Right lobe of liver (tissue), 6 donors: ENCODE data around the gene SETD6. TPM values are rescaled to one million over a fixed set of nuclear protein-coding genes. Genes with fewer than 3 reads are reported as not detected.

Experiments used
- ATAC-seq, 4 donors: fragments of 200-7000 bp; cut with Tn5 transposase; one replicate each; pipeline ENCODE4 v1.9.1; 2020; ENCODE audit warnings: mild to moderate bottlenecking in 4 of 4, moderate library complexity in 4 of 4
- DNase-seq, 3 donors: peaks; one replicate each; pipeline ENCODE4 v3.0.0-alpha.2; 2020
- H3K27ac ChIP-seq, 3 donors: fragments of 200-600 bp; one replicate each; pipeline ENCODE4 v1.8.0; 2022
- H3K27me3 ChIP-seq, 2 donors: fragments of 200-600 bp; one replicate each; pipeline ENCODE4 v1.8.0; 2022
- H3K36me3 ChIP-seq, 4 donors: fragments of 200-600 bp; sonication (generic) in 1 of 4; one replicate each; pipeline versions ENCODE4 v1.5.1 to v1.8.0; 2017 to 2022; ENCODE audit warnings: control low read depth in 1 of 4
- H3K4me1 ChIP-seq, 4 donors: fragments of 200-600 bp; sonication (generic) in 1 of 4; one replicate each; pipeline versions ENCODE4 v1.5.1 to v1.8.0; 2017 to 2022; ENCODE audit warnings: control low read depth in 1 of 4
- H3K4me3 ChIP-seq, 3 donors: fragments of 200-600 bp; one replicate each; pipeline ENCODE4 v1.8.0; 2022
- H3K9me3 ChIP-seq, 4 donors: fragments of 200-600 bp; sonication (generic) in 1 of 4; one replicate each; pipeline versions ENCODE4 v1.5.1 to v1.8.0; 2017 to 2022; ENCODE audit warnings: control low read depth in 1 of 4
- POLR2A ChIP-seq: fragments of 450-650 bp; IDR thresholded peaks from one replicate; pipeline ENCODE4 v1.6.1; 2017; ENCODE audit warnings: antibody characterized with exemption, mild to moderate bottlenecking
- WGBS: methylation state at CpG from one replicate; pipeline ENCODE4 v1.1.6; 2018; ENCODE audit warnings: low coverage, low lambda C conversion rate; ENCODE audit not compliant: insufficient coverage; ENCODE audit errors: missing lambda C conversion rate; 5-methylcytosine and 5-hydroxymethylcytosine counted together
- intact Hi-C, 2 donors: fragments of 100-400 bp; cut with DNase I; formaldehyde crosslinking; loops; one replicate each; pipeline versions ENCODE4 v1.11.2 to v1.14.1; 2022
- total RNA-seq, 6 experiments: library from RNA; depleted of rRNA in 2 of 6; stranded (reverse); fragments of >200 nt in 2 of 6; fragmentation: NEBNext Ultra II Directional in 3 of 6; extraction: Animal tissue kit (Norgen Biotek cat#: 25700) in 3 of 6; gene quantifications; one replicate each; pipeline versions ENCODE4 v1.1.0 to v1.2.4, GENCODE V29; 2016 to 2023
- TF ChIP-seq, protein P1 (sequence below), 4 donors: fragments of 200-600 bp in 3 of 4; fragments of 450-650 bp in 1 of 4; IDR thresholded peaks; one replicate each; pipeline versions ENCODE4 v1.5.1 to v1.8.0; 2016 to 2022; ENCODE audit warnings: antibody characterized with exemption in 4 of 4, mild to moderate bottlenecking in 2 of 4
- donor health status: DM: no; HTN: yes; CAD: no.
- donor health status: DM: no; HTN: no; CAD: no.
- donor health status: DM: no; HTN: no; CAD: no.
- donor health status: DM: no; HTN: yes; CAD: no.
- donor health status: DM: no; HTN: yes; CAD: no.

The SETD6 gene
- total RNA-seq, 6 experiments from 2014 or later: 6.8 to 14.5 (median 10.2) TPM

DNA sequence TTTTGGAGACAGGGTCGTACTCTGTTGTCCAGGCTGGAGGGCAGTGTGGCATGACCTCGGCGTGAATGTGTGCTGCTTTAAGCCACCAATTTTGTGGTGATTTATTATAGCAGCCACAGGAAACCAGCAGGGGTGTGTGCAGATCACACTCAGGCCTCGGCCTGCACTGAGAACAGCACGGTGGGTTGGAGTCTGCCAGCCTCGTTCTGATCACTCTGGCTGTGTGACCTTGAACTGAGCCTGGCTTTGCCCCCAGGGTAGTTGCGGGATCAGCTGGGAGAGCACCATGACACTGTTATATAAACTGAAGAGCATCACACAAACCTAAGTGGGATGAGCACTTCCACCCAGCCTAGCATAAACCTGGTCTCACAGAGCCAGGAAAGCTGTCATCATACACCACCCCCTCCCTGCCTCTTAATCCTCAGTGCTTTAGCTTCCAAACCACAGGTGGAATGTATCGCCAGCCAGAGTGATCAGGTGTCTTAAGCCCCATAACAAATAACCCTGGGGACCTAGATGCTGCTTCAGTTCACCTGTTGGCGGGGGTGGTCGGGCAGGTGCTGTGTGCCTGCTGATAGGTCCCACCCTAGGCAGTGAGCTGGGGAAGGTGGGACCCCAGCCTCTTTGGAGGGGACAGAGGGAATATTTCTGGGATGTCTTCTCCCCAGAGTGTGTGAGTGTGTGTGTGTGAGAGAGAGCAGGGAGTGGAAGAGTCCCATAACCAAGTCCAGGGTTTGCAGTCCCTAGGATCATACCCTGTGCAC lies 43.9 kb upstream of the SETD6 start:
- intact Hi-C loops: no loop called here
- TF ChIP-seq POLR2A: no peak
- TF ChIP-seq, protein P1, sequence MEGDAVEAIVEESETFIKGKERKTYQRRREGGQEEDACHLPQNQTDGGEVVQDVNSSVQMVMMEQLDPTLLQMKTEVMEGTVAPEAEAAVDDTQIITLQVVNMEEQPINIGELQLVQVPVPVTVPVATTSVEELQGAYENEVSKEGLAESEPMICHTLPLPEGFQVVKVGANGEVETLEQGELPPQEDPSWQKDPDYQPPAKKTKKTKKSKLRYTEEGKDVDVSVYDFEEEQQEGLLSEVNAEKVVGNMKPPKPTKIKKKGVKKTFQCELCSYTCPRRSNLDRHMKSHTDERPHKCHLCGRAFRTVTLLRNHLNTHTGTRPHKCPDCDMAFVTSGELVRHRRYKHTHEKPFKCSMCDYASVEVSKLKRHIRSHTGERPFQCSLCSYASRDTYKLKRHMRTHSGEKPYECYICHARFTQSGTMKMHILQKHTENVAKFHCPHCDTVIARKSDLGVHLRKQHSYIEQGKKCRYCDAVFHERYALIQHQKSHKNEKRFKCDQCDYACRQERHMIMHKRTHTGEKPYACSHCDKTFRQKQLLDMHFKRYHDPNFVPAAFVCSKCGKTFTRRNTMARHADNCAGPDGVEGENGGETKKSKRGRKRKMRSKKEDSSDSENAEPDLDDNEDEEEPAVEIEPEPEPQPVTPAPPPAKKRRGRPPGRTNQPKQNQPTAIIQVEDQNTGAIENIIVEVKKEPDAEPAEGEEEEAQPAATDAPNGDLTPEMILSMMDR (IDR thresholded peaks at IDR 0.05): no peak
- 31% methylated on average over 7 of the region's 10 CpGs for WGBS

DNA sequence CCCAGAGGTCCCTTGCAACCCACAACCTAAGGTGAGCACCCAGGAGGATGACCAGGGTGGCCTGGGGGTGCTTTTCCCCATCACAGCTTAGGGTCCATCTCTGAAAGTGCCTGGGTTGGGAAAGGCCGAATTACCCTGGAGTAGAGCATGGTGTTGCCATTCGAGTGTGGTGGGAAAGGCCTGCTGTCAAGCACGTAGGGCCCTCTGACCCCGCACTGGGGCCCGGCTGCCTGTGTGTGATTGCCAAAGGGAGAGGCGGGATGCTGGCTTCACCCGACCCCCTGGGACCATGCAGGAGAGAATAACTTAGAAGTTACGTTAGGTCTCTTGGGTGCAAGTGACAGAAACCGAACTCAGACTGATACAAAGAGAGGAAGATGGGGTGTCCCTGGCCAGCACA lies 43.1 kb upstream of the SETD6 start:
- Histone ChIP-seq H3K27ac (no peak overlapping the region), H3K4me1 (no peaks in the 10 kb centered on the region), H3K4me3 (no peak overlapping the region), H3K36me3 (no peaks in the 10 kb centered on the region), H3K9me3 (no peaks in the 10 kb centered on the region), H3K27me3 (no peaks in the 10 kb centered on the region)
- ATAC-seq: no peak
- no peak for TF ChIP-seq POLR2A
- TF ChIP-seq, protein P1 (IDR thresholded peaks at IDR 0.05): no peak
- no peak for DNase-seq
- intact Hi-C loops: no loop called here
- whole genome bisulfite sequencing: 60% methylated on average over 1 of the region's 9 CpGs

More for the DNA sequence above, 43.9 kb upstream of the SETD6 start:
- Histone ChIP-seq H3K27ac (no peak overlapping the region), H3K4me3 (no peak overlapping the region), H3K27me3 (no peaks in the 10 kb centered on the region), H3K9me3 (no peaks in the 10 kb centered on the region), H3K4me1 (no peaks in the 10 kb centered on the region), H3K36me3 (no peaks in the 10 kb centered on the region)
- no peak for DNase-seq
- peak in 1 of 4 donors; percentile 17 for ATAC-seq

DNA sequence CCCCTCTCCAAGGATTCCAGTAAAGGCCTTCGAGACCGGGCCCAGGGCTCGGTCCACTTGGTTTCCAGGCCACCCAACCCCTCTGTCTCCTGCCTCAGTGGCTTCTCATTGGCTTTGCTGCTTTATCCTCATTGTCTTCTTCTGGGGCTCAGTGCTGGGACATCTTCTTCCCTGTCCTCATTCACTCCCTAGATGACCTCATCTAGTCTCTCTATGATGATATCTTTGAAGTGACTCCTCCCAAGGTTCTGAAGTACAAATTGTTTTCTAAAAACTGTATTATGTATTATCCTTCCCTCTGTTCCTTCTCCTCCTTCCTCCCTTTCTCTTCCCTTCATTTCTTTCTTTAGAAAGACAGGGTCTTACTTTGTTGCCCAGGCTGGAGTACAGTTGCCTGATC lies 42.5 kb upstream of the SETD6 start:
- WGBS: 85% methylated on average over 3 of the region's 3 CpGs
- H3K9me3 ChIP-seq: no peaks in the 10 kb centered on the region
- DNase-seq: no peak

DNA sequence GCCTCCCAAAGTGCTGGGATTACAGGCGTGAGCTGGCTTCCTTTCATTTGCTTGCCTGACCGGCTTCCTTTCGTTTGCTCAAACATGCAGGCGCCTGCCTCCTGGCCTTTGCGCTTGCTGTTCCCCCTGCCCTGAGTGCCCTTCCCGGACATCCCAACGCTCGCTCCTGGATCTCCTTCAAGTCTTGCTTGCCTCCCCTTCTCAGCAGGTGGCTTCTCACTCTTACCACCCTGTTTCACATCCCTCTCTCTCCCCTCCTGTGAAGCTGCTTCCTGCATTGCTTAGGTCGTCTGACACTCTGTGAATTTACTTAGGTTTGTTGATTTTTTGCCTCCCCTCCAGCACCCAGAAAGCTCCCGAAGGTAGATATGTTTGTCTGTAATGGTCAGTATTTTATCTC lies 41.0 kb upstream of the SETD6 start:
- H3K27ac ChIP-seq: no peak overlapping the region
- intact Hi-C loops: no loop called here
- ATAC-seq (no peak), DNase-seq (no peak)
- no peaks in the 10 kb centered on the region for H3K27me3 ChIP-seq
- H3K4me3 ChIP-seq: no peak overlapping the region
- H3K4me1 ChIP-seq: no peaks in the 10 kb centered on the region
- TF ChIP-seq, protein P1 (IDR thresholded peaks at IDR 0.05): no peak
- no peak for TF ChIP-seq POLR2A
- no peaks in the 10 kb centered on the region for H3K9me3 ChIP-seq
- no peaks in the 10 kb centered on the region for H3K36me3 ChIP-seq
- WGBS: 58% methylated on average over 5 of the region's 10 CpGs

More for the DNA sequence above, 42.5 kb upstream of the SETD6 start:
- intact Hi-C loops: no loop called here
- Histone ChIP-seq H3K4me3 (no peak overlapping the region), H3K4me1 (no peaks in the 10 kb centered on the region), H3K27me3 (no peaks in the 10 kb centered on the region), H3K36me3 (no peaks in the 10 kb centered on the region), H3K27ac (no peak overlapping the region)
- no peak for TF ChIP-seq POLR2A
- TF ChIP-seq, protein P1 (IDR thresholded peaks at IDR 0.05): no peak
- no peak for ATAC-seq
